AG04450 (cell line): ENCODE results near the gene AUH. TPM values are rescaled to one million over a fixed set of nuclear protein-coding genes. Genes with fewer than 3 reads are reported as not detected.

Source experiments
- CTCF ChIA-PET: fragments of 300-600, 350-600 bp; formaldehyde crosslinking; extraction: SDS; loops from one replicate; lab custom pipeline; 2022; ENCODE audit warnings: antibody characterized with exemption, inconsistent platforms; lab: Charles Lee
- POLR2A ChIA-PET: fragments of 350-600 bp; formaldehyde crosslinking; extraction: SDS; loops from one replicate; lab custom pipeline; 2021; ENCODE audit warnings: antibody characterized with exemption, inconsistent platforms; lab: Yijun Ruan, JAX
- DNase-seq: peaks from one replicate; pipeline ENCODE4 v3.0.0-alpha.2; 2011; ENCODE audit warnings: low read depth, low spot score
- H3K27ac ChIP-seq: one replicate; pipeline ENCODE4 v1.5.1; 2012; ENCODE audit warnings: low read depth, low read length, control low read depth
- H3K27me3 ChIP-seq: one replicate; pipeline ENCODE4 v1.6.0; 2012; ENCODE audit warnings: low read length; ENCODE audit not compliant: control insufficient read depth, insufficient read depth
- H3K4me3 ChIP-seq: 2 replicates; pipeline ENCODE4 v1.5.1; 2011; ENCODE audit warnings: mild to moderate bottlenecking, low read depth, low read length, control low read depth
- H3K9me3 ChIP-seq: 2 replicates; pipeline ENCODE4 v1.5.1; 2012; ENCODE audit warnings: low read length; ENCODE audit not compliant: control insufficient read depth, insufficient read depth
- CTCF ChIP-seq: IDR thresholded peaks from 2 replicates; pipeline ENCODE4 v1.5.1; 2011; ENCODE audit warnings: low read depth, low read length, control low read depth, inconsistent platforms
- polyA plus RNA-seq: library from polyadenylated mRNA; depleted of rRNA; stranded (reverse); fragments of >200 nt; gene quantifications from 2 replicates; pipeline ENCODE4 v1.2.3, GENCODE V29; 2011; rRNA removed

AUH gene
- polyA plus RNA-seq, 1 experiment = 9.1 TPM

DNA sequence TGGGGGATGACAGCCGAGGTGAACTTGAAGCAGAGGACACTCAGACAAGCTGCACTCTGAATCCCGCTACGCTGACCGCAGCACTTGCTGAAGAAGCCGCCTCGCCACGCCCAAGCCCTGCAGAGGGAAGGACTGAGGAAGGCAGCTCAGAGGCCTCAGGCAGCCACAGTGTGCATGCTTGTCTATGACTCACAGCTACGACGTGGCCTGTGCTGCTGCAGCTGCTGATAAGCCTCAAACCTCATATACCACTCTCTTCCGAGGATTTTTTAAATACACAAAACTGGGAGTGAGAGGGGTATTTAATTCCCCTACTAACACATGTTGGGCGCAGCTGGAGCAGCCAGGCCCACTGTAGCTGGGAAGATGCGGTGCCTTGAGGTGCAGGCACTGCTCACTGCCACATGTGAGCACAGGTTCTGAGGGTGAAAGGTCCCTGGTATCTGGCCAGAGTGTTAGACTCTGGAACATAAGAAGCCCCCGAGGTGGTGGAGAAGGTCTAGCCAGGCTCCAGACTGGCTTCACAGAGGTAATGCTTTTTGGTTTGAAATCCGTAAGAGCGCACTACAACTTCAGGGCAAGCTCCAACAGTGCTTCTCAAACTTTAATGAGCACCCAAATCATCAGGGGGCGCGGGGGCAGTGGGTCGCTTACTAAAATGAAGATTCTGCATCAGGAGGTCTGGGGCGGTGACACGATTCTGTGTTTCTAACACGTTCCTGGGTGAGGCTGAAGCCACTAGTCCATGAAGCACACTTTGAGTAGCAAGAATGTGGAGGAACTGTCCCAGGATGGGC, 196.8 kb downstream of the AUH start:
- peak; percentile 97 for DNase-seq
- CTCF ChIA-PET = interaction anchor here (1.1 kb wide), 1 partner anchor 562 kb away, joined by 3 read pairs; no protein-coding TSS in a partner anchor
- H3K27me3 ChIP-seq = no peaks in the 10 kb centered on the region
- POLR2A ChIA-PET = interaction anchor here (0.7 to 1.1 kb wide), 3 partner anchors 14 to 65 kb away, joined by 3 to 5 read pairs (median 4); no protein-coding TSS in a partner anchor
- no peak overlapping the region for H3K4me3 ChIP-seq
- peaks cover 9% of the 10 kb centered on the region for H3K9me3 ChIP-seq
- peak overlapping the region; percentile 96 for H3K27ac ChIP-seq
- TF ChIP-seq CTCF = no peak

Other genes starting within 250 kb of the AUH start
- gene NFIL3, start 61.9 kb upstream of the AUH start, polyA plus RNA-seq = 30.2 and 30.3 TPM in 2 replicates